ENCODE data around the gene CLPTM1L.

CLPTM1L gene

GRCh38 chr5:1366514-1366913 lies 21.6 kb upstream of the CLPTM1L start:
- intact Hi-C loops (cut with DNase I; ENCODE audit: low total_unique reads), result no loop called here
- H3K9me3 ChIP-seq, result no peaks in the 10 kb centered on the region
- no peak overlapping the region for H3K27ac ChIP-seq
- DNase-seq, result no peak
- H3K36me3 ChIP-seq, result no peaks in the 10 kb centered on the region
- no peak for TF ChIP-seq CTCF (IDR thresholded peaks at IDR 0.05)
- H3K4me3 ChIP-seq, result no peak overlapping the region
- peaks cover 0 to 22% of the 10 kb centered on the region in 2 donors for H3K27me3 ChIP-seq
- H3K4me1 ChIP-seq, result no peaks in the 10 kb centered on the region

GRCh38 chr5:1364211-1364610 lies 19.3 kb upstream of the CLPTM1L start:
- H3K4me1 ChIP-seq, result no peaks in the 10 kb centered on the region
- H3K4me3 ChIP-seq, result no peak overlapping the region
- no peak for DNase-seq
- no peak for TF ChIP-seq CTCF (IDR thresholded peaks at IDR 0.05)
- H3K9me3 ChIP-seq, result no peaks in the 10 kb centered on the region
- H3K27ac ChIP-seq, result no peak overlapping the region
- no peaks in the 10 kb centered on the region for H3K36me3 ChIP-seq
- H3K27me3 ChIP-seq, result peaks cover 0 to 40% of the 10 kb centered on the region in 2 donors
- intact Hi-C loops (cut with DNase I; ENCODE audit: low total_unique reads), result no loop called here

GRCh38 chr5:1363581-1363980 lies 18.7 kb upstream of the CLPTM1L start:
- Histone ChIP-seq H3K27ac (no peak overlapping the region), H3K4me1 (no peaks in the 10 kb centered on the region), H3K27me3 (peaks cover 0 to 46% of the 10 kb centered on the region in 2 donors), H3K4me3 (no peak overlapping the region), H3K9me3 (no peaks in the 10 kb centered on the region), H3K36me3 (no peaks in the 10 kb centered on the region)
- DNase-seq, result no peak
- intact Hi-C loops (cut with DNase I; ENCODE audit: low total_unique reads), result no loop called here
- TF ChIP-seq CTCF (IDR thresholded peaks at IDR 0.05), result no peak

GRCh38 chr5:1363160-1363559 lies 18.3 kb upstream of the CLPTM1L start:
- H3K36me3 ChIP-seq, result no peaks in the 10 kb centered on the region
- intact Hi-C loops (cut with DNase I; ENCODE audit: low total_unique reads), result no loop called here

GRCh38 chr5:1362242-1363015 lies 17.5 kb upstream of the CLPTM1L start:
- no peak for TF ChIP-seq CTCF (IDR thresholded peaks at IDR 0.05)
- intact Hi-C loops (cut with DNase I; ENCODE audit: low total_unique reads), result no loop called here
- no peak overlapping the region for H3K27ac ChIP-seq
- H3K36me3 ChIP-seq, result no peaks in the 10 kb centered on the region
- H3K4me3 ChIP-seq, result no peak overlapping the region
- no peaks in the 10 kb centered on the region for H3K4me1 ChIP-seq
- DNase-seq, result no peak
- H3K27me3 ChIP-seq, result peaks cover 0 to 57% of the 10 kb centered on the region in 2 donors
- H3K9me3 ChIP-seq, result no peaks in the 10 kb centered on the region

More at GRCh38 chr5:1363160-1363559, 18.3 kb upstream of the CLPTM1L start:
- H3K27ac ChIP-seq, result no peak overlapping the region
- H3K4me1 ChIP-seq, result no peaks in the 10 kb centered on the region
- no peak for DNase-seq
- H3K4me3 ChIP-seq, result no peak overlapping the region
- TF ChIP-seq CTCF (IDR thresholded peaks at IDR 0.05), result no peak
- peaks cover 0 to 50% of the 10 kb centered on the region in 2 donors for H3K27me3 ChIP-seq
- no peaks in the 10 kb centered on the region for H3K9me3 ChIP-seq
